GM18861 (cell line): ENCODE results near the gene PACSIN1.

Source experiments
- ATAC-seq: cut with Tn5 transposase; IDR thresholded peaks from one replicate; pipeline ENCODE4 v1.9.1; 2021; ENCODE audit not compliant: unreplicated experiment

PACSIN1 gene

GRCh38 chr6:34465531-34466241 lies at the start of gene PACSIN1:
Gene PACSIN1, plus strand, starts transcription at chr6:34466076. Its CDS starts 60,230 bp downstream, at chr6:34526306.
- no peak for ATAC-seq

- no peak for ATAC-seq
Measured at GRCh38 chr6:34416877-34417371, 49.0 kb upstream of the PACSIN1 start.

GRCh38 chr6:34418367-34418766 lies 47.5 kb upstream of the PACSIN1 start:
- no peak for ATAC-seq

GRCh38 chr6:34423254-34423653 lies 42.6 kb upstream of the PACSIN1 start:
- ATAC-seq: no peak

GRCh38 chr6:34424200-34425131 lies 41.4 kb upstream of the PACSIN1 start:
- no peak for ATAC-seq

- ATAC-seq: no peak
Measured at GRCh38 chr6:34425132-34425497, 40.8 kb upstream of the PACSIN1 start.

GRCh38 chr6:34425498-34426410 lies 40.1 kb upstream of the PACSIN1 start, which contains the start of gene RPS10:
Gene RPS10, minus strand, starts transcription at chr6:34426069. Its CDS starts 848 bp downstream, at chr6:34425221.
- ATAC-seq: peak; percentile 79

- ATAC-seq: no peak
Measured at GRCh38 chr6:34435916-34436315, 30.0 kb upstream of the PACSIN1 start.

GRCh38 chr6:34436803-34437643 lies 28.9 kb upstream of the PACSIN1 start:
- ATAC-seq: no peak

GRCh38 chr6:34437644-34437970 lies 28.3 kb upstream of the PACSIN1 start:
- no peak for ATAC-seq

- ATAC-seq: no peak
Measured at GRCh38 chr6:34438705-34439104, 27.2 kb upstream of the PACSIN1 start.

- ATAC-seq: no peak
Measured at GRCh38 chr6:34439442-34439841, 26.4 kb upstream of the PACSIN1 start.

GRCh38 chr6:34441526-34441925 lies 24.4 kb upstream of the PACSIN1 start:
- ATAC-seq: no peak

GRCh38 chr6:34445313-34445860 lies 20.5 kb upstream of the PACSIN1 start:
- ATAC-seq: no peak

GRCh38 chr6:34447386-34447785 lies 18.5 kb upstream of the PACSIN1 start:
- ATAC-seq: no peak

- ATAC-seq: no peak
Measured at GRCh38 chr6:34447910-34448309, 18.0 kb upstream of the PACSIN1 start.

GRCh38 chr6:34451192-34451591 lies 14.7 kb upstream of the PACSIN1 start:
- ATAC-seq: no peak

GRCh38 chr6:34455831-34456230 lies 10.0 kb upstream of the PACSIN1 start:
- no peak for ATAC-seq

- no peak for ATAC-seq
Measured at GRCh38 chr6:34457382-34457741, 8.5 kb upstream of the PACSIN1 start.
